GM21786 (cell line): ENCODE results near the gene SOST.

Experiments used
- ATAC-seq: cut with Tn5 transposase; IDR thresholded peaks from one replicate; pipeline ENCODE4 v1.9.1; 2021; ENCODE audit not compliant: unreplicated experiment

SOST gene

DNA sequence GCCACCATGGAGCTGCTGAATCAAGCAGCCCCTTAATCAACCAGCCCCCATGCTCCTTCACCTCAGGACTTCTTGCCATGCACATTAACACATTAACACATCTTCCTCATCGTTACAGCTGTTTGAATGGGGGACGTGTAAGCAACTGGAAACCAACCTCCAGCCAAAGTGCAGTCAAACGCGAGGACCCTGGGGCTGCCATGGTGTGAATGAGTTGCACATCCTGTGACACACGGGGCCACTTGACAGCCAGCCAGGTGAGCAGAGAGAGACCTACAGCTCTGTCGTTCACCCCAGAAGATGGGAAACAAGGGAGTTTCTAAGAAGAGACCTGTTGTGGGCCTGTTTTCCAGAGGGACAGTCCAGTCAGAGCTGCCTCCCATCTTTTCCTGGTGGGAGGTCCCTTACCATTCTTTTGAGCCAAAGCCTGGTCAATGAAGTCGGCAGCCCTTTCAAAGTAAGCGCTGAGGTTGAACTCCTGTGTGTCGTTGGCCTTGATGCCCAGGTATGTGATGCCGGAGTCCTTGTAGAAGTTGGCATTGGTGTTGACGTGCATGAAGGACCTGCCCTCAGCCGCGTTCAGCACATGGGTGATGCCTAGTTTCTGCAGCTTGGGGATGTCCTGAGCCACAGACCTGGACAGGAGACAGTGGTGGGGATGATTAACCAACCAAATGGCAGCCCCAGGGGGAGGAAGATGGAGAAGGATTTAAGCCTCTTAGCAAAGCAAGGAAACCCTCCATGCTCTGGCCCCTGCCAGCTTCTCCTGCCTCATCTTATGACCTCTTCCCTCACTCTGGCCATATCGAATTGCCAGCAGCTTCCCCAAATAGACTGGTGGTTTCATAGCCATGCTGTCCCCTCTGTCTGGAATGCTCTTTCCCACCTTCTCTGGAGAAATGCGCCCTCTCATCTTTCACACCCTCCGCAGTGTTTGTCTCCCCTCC is 16.0 kb upstream of the SOST start:
- no peak for ATAC-seq

DNA sequence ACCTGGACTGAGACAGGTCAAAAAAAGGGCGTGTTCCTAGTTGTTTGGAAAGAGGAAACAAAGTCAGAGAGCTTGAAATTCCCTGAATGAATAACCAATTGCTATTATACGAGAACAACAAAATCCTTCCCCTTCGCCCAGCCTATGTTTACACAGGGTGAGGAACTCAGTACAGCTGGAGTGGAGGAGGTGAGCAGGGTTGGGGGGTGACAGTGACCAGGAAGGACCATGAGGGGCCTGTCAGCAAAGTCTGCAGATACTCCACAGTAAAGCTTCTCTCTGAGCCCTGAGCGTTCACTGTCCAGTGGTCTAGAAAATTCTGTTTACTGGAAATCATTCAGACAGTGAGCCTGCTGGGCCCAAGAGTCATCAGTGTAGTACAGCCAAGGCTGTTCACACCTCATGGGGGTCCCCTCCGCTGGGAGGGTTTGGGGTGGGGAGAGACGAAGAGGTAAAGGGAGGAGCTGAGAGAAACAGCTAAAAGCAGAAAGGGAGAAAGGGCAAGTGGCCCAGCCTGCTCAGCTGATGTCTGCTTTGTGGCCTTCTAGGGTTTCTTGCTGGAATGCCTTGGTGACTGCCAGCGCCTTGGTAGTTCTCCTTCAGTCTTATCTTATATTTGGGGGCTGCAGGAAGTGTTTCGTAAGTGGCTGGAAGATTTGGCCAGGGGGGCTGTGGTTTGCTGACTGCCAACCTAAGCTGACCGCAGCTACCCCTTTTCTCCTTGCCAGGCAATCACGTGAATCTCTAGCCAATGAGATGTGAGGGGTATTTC is 14.5 kb upstream of the SOST start:
- ATAC-seq: no peak

DNA sequence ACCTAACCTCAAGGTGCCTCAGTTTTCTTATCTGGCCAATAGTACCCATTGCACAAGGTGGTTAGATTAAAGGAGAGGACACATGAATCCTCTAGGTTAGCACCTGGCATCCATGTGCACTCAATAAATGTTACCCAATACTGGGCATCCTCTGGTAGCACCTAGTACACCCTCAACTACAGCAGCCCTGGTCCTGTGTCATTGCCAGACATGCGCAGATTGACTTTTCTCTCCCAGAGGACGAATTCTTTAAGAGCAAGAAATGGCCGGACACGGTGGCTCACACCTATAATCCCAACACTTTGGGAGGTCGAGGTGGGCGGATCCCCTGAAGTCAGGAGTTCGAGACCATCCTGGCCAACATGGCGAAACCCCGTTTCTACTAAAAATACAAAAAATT is 12.9 kb upstream of the SOST start:
- no peak for ATAC-seq

DNA sequence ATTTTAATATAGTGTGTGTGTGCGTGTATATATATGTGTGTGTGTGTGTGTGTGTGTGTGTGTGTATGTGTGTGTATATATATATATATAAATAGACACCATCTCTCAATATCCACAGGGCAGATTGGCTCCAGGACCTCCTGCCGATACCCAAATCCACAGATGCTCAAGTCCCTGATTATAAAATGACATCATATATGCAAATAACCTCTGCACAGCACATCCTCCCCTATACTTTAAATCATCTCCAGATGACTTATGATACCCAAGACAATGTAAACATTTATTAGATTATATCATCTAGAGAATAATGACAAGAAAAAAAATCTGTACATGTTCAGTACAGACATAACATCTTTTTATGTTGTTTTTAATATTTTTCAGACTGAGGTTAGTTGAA is 12.4 kb upstream of the SOST start:
- ATAC-seq: no peak

DNA sequence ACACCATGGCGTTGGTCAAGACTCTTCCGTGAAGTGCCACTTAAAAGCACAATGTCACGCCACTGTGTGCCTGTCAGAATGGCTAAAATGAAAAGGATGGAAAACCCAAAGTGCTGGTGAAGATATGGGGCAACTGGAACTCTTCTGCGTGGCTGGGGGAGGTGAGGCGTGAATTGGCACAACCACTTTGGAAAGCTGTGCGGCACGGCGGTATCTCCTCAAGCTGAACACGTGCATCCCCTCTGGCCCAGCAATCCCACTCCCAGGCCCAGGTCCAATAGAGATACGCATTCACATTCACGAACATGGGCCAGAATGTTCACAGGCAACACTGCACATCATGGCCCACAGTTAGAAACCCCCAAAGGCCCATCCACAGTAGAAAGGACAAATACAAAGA is 11.3 kb upstream of the SOST start:
- no peak for ATAC-seq

DNA sequence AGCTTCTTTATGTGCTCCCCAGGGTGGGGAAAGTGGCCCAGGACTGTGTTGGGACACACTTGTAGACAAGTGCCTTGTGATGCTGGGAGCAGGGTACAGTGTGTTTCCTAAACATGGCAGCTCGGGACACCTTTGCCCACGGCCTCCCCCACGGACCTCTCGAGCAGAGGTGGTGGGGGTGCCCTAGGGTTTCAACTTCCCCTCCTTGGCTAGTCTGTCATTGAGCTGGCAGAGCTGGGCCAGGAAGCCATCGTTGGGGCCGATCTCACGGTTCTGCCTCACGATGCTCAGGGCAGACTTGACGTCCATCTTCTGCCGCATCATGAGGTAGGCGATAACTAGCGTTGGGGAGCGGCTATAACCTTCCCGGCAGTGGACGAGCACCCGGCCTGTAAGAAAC is 10.8 kb upstream of the SOST start:
- ATAC-seq: no peak

DNA sequence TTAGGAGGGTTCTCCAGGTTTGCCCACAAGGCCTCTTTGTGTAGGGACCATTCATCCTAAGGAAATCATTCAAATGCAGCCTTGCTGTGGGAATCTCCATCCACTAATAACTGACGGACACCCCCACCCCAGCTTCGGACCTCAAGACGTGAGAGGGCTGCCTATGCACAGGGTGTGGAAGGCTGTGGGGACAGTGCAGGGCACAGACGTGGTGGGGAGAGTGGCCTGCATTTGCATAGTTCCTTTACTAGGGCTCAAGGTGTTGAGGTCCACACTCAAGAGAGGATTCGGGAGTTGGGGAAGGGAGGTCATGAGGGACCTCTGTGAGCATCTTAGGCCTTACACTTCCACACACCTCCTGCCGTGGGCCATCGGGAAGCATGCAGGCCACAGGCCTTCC is 10.4 kb upstream of the SOST start:
- ATAC-seq: no peak

DNA sequence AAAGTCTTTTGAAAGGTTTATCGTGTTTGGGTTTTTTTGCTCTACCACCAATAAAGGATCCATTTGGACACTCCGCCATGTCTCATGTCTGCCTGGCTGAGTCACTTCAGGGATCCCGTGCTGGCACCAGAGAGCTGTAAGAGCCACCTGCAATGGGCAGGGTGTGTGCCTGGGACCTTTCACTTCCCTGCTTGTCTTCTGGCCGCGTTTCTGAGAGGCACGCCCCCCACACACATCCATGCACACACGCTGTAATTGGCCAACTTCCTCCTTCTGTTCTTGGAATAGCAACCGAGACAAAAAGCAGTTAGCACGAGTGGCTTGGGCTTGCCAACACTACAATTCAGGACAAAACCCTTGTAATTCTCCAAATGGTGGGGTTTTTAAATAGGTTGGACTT is 9.8 kb upstream of the SOST start:
- no peak for ATAC-seq

DNA sequence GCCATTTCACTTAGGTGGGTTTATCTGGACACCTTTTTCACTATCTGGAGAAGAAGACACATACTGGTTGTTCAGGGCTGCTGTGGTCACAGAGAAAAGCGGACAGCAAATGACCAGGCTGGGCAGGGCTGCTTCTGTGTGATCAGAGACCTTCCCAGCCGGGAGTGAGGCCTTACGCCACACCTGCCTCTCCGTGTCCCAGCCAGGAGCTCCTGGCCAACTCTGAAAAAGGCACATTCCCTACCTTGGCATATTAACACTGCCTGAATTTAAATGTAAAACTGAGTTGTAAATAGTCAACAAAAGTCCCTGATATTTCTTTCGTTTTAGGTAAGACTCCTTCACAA is 9.1 kb upstream of the SOST start:
- ATAC-seq: no peak

DNA sequence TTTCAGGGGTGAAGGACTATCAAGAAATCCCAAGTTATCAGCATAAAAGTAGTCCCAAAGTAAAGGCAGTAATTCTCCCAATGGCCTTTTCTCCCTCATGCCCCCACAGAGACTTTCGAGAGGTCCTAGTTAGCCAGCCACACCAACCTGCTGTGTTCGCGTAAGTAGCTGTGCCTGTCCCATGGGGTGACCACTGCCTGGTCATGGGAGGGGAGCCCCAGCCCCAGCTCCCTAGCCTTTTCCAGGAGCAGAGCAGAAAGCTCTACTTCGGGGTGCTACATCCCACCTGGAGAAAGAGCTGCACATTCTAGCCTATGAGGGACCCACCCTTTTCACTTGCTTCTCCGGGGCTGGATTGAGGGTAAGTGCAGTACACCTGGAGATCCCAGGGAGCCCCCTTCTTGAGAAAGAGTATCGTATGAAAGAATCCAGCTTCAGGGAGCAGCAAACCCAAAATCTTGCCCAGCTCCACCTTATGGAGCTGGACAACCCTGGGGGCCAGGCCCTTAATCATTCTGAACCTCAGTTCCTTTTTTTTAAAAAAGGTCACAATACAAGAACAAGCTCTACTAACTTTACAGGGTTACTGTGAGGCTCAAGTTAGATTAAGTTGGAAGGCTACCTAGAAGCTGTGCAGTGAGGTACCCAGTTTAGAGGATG is 8.6 kb upstream of the SOST start:
- ATAC-seq: no peak

DNA sequence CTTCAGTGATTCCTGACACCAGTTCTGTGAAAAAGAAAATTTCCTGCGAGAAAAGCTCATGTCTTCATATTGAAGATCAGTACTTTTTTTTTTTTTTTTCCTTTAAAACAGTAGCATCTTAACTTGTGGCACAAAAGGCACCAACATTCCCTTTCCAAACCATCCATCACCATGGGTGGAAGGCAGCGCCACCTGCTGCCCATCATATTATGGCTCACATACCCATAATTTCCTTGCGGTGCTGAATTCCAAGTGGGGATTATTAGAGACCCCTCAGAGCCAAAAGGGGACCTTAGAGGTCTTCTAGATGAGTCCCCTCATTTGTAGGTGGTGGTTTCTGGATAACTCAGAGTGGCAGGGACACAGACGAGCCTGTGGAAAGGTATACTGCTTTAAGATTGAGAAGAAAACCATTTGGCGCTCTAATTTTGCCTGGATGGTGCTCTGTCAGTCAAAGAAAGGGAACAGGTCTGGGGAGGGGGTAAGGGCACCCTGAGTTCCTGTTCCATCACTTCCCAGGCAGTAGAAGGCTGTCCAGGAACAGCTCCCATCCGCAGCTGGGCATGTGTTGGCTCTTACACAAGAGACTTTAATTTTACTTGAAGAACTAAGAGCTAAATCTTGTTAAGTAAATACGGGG is 7.9 kb upstream of the SOST start:
- no peak for ATAC-seq

DNA sequence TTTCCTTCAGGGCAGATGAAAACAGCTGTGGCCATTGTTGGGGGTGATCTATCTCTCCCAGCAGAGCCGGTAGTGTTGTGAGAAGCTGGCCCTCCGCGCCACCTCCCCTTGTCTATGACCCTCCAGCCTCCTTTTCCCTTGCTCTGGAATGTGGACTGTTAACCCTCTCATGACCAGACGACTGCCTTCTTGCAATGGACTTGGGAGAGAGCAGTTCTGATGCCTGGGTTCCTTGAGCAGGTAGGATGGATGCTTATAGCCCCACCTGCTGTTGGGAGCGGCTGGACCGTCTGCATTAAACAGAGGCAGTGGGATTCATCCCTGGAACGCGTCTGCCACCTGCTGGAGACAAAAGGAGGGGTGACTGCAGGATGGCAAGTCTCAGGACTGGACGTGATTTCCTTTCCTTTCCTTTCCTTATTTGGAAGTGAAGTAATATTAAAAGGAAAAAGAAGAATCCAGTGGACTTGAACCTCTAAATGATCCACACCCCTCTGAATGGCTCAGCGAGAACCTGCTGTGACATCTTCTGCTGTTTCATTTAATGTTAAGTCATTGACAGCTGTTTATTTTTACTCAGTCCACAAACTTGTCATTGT is 1.8 kb upstream of the SOST start:
- ATAC-seq: no peak

DNA sequence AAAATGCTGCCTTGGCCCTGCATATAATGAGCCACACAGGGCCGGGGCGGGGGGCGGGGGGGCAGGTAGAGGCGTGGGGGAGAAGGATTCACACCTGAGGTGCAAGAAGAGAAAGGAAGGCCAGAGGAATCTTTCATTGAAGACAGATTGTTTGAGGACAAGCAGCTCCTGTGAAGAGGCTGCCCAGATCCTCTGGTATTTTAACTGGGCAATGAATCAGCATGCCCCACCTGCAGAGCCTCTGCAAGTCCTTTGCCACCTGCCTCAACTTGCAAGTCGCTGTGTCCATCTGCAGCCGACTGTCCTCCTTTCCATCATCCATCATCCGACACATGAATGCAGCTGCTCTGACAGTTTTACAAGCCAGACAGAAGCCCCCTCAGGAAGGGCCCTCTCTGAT is 1.2 kb upstream of the SOST start:
- ATAC-seq: no peak

DNA sequence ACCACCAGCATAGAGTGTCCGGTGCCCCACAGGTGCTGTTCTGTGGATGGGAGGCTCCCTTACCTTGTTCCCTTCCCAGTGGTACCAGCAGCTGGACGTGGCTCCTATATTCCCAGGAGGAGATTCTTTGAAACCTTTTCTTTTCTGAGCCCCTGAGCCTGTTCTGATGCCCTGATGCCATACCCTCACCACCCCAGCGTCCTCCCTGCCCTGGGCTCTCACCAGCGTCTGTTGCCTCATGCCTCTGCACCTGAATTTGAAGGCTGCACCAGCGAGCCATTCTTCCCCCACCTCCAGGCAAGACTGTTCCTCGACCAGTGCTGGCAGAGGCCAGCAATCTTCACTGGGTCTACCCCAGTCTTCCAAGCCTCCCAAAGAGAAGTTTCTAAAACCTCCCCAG is 505 bp downstream of the SOST start:
- no peak for ATAC-seq

DNA sequence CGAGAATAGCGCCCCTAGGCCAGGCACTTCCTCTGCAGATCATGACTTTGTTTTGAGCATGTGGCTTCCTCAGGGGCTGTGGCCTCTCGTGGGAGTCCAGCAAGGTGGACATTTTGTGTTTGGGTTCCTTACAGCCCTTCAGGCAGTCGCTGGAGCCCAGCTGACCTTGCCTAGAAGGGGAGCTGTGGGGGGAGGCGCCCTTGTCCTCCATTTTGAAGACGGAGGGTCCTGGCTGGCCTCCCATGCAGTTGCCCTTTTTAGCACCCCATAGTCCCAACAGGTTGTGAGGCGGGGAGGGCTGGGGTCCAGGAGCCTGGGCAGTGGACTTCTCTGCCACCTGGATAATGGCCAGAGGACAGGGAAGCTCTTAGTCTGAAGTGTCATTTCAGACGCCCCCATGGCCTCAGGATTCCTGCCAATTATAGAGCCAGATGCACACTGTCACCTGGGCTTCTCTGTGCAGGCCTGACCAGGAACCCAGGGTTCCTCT is 1.4 kb downstream of the SOST start:
- ATAC-seq: no peak

DNA sequence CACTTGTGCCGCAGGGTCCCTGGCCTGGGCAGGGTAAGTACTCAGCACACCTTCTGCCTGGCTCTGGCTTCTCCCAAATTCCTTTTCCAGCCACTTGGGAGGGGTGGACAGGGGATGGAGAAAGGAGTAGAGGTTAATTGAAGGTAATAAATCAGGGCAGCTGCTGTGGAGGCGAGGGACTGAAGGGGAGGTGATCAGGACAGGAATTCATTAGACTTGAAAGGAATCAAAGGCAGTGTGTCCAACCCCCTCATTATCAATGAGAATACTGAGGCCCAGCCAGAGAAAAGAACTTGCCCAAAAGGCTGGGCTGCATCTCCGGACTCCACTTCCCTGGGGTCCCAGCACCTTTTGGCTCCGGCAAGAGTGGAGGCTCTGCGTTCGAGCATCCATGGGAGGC is 2.4 kb downstream of the SOST start:
- ATAC-seq: no peak

DNA sequence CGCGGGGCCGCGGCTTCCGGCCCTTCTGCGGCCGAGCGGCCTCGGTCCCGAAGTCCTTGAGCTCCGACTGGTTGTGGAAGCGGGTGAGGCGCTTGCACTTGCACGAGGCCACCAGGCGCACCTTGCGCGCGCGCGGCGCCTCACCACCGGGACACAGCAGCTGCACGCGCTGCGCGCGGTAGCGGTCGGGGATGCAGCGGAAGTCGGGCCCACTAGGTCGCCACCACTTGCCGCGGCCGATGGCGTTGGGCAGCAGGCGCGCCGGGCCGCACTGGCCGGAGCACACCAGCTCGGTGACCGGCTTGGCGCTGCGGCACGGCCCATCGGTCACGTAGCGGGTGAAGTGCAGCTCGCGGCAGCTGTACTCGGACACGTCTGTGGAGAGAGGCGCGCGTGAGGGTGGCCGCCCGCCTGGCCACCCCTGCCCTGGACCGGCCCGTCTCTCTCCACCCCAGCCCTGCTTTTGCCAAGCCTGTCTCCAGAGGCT is 3.2 kb downstream of the SOST start:
- no peak for ATAC-seq

DNA sequence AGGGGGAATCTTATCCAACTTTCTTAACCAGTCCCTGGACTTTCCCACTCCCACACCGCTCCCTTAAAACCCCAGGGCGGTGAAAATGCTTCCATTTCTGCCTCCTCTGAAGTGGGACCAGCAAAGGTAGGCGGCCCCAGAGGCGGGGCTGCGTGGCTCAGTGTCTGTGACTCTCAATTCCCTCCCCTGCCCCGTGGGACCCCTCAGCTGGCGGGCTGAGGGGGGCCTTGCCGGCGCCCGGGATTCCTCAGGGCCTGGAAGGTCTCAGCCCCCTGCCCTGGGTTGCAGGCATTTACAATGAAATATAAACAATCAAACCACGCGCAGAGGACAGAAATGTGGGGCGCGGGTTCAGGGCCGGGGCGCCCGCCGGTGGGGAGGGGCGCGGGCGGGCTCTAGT is 3.6 kb downstream of the SOST start:
- ATAC-seq: no peak

DNA sequence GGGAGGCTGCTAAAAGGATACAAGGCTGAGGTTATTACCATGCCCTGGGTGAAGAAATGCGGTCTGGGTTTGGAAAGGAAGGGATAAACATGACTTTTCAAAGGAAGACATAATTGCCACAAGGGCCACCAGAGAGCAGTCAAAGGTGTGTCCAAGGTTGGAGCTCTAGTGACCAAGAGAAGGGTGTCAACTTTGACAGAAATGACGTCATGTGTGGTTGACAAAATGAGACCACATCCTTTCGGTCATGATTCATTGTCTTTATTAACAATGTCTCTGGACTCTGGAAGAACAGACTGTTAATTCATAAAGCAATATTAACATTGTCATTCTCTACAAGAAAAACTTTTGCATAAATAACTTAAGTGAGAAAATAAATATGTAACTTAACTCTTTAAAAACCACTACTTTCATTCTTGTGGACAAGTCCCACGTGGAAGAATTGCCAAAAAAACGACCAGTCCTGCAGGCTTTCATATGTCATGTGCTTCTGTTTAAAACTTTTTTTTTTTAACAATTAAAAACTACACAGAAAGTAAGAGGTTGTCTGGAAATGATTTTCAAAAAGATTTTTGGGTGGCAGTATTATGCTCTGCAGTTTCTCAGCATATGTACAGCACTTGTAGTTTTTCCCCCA is 5.0 kb downstream of the SOST start:
- ATAC-seq: no peak

DNA sequence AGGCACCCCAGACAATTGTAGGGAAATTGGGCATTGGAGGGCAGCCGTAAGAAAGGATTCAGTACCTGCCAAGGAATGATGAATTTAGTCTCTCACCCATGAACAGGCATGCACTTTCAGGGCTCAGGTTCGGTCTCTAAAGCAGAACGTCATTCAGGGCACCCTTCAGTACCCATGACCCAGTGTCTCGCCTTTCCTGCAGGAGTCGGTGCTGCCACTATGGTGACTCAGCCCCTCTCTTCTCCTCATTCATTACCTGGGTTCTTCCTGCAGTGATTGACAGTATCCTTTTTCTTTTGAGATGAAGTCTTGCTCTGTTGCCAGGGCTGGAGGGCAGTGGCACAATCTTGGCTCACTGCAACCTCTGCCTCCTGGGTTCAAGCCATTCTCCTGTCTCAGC is 8.4 kb downstream of the SOST start:
- no peak for ATAC-seq
